ENCODE data around the gene ATF4. TPM values are rescaled to one million over a fixed set of nuclear protein-coding genes. Genes with fewer than 3 reads are reported as not detected.

Gene ATF4
- total RNA-seq, 1 donor from 2014 or later = 363 TPM

DNA sequence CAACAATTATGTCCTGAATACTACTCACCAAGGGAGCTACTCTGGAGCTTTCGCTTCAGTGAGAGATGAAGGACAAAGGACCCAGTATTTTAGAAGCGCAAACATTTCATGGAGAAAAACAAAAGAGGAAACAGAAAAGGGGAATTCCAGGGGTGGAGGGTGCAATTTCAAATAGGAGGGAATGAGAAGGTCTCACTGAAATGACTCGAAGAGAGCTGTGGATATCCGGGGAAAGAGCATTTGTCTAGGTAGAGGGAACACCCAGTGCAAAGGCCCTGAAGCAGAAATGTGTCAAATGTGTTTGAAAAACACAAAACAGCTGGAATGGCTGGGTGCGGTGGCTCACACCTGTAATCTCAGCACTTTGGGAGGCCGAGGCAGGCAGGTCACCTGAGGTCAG, 9.8 kb downstream of the ATF4 start:
- no peaks in the 10 kb centered on the region for H3K27me3 Mint-ChIP-seq
- H3K4me1 Mint-ChIP-seq = peaks cover 76% of the 10 kb centered on the region
- no peaks in the 10 kb centered on the region for H3K9me3 Mint-ChIP-seq
- ChIA-PET CTCF (interaction anchor here (0.7 to 4.8 kb wide), 15 partner anchors 10 to 502 kb away, joined by 3 to 42 read pairs (median 7); partner anchors contain the start of genes ATF4 and RPL3), POLR2A (interaction anchor here (0.6 to 6.6 kb wide), 11 partner anchors 10 to 816 kb away, joined by 3 to 111 read pairs (median 4); partner anchors contain the start of genes ATF4, MIEF1, RPL3 and TAB1)
- H3K36me3 Mint-ChIP-seq (ENCODE audit: low read depth) = peaks cover 53% of the 10 kb centered on the region
- H3K27ac Mint-ChIP-seq = peak overlapping the region; percentile 85
- ATAC-seq (ENCODE audit: low read depth) (no peak), DNase-seq (no peak)
- intact Hi-C loops (cut with micrococcal nuclease) = loop anchor here (5.0 kb wide), 2 partner anchors 658 to 882 kb away; partner anchors contain the start of gene CBX6
- peak overlapping the region; percentile 74 for H3K4me3 Mint-ChIP-seq
- TF ChIP-seq, protein P1, sequence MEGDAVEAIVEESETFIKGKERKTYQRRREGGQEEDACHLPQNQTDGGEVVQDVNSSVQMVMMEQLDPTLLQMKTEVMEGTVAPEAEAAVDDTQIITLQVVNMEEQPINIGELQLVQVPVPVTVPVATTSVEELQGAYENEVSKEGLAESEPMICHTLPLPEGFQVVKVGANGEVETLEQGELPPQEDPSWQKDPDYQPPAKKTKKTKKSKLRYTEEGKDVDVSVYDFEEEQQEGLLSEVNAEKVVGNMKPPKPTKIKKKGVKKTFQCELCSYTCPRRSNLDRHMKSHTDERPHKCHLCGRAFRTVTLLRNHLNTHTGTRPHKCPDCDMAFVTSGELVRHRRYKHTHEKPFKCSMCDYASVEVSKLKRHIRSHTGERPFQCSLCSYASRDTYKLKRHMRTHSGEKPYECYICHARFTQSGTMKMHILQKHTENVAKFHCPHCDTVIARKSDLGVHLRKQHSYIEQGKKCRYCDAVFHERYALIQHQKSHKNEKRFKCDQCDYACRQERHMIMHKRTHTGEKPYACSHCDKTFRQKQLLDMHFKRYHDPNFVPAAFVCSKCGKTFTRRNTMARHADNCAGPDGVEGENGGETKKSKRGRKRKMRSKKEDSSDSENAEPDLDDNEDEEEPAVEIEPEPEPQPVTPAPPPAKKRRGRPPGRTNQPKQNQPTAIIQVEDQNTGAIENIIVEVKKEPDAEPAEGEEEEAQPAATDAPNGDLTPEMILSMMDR (IDR thresholded peaks at IDR 0.05) = no peak

DNA sequence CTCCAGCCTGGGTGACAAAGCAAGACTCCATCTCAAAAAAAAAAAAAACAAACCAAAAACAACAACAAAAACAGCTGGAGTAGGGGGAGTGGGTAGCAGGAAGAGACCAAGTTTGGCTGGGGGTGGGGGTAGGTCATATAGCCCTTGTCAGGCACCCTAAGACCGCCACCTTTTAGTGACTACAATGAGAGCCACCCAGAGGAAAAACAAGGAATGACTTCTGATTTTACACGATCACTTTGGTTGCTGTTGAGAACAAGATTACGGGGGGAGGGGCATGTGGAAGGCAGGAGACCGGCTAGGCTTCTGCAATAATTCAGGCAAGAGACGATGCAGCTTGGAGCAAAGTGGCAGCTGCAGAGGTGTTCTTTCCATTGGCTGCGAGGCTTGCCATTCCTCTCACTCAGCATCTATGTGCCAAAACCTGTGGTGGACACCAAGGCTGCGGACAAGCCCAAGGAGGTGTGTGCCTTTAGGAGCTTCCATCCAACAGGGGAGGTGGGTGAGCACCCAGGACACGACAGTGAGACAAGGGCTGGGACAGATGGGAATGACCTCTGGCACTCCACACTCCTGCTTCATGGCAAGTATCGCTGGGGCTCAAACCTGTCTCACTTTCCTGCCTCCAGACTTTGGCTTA, 10.4 kb downstream of the ATF4 start:
- POLR2A ChIA-PET = interaction anchor here (0.5 to 6.6 kb wide), 13 partner anchors 8 to 555 kb away, joined by 3 to 111 read pairs (median 4); partner anchors contain the start of genes ATF4, MIEF1, RPL3 and TAB1
- intact Hi-C loops (cut with micrococcal nuclease) = loop anchor here (5.0 kb wide), 2 partner anchors 659 to 881 kb away; partner anchors contain the start of gene CBX6
- Mint-ChIP-seq H3K9me3 (no peaks in the 10 kb centered on the region), H3K4me1 (peaks cover 69% of the 10 kb centered on the region), H3K27me3 (no peaks in the 10 kb centered on the region), H3K27ac (peak overlapping the region; percentile 69), H3K36me3 (ENCODE audit: low read depth) (peaks cover 47% of the 10 kb centered on the region), H3K4me3 (peak overlapping the region; percentile 96)
- DNase-seq = no peak
- CTCF ChIA-PET = interaction anchor here (0.7 to 4.8 kb wide), 16 partner anchors 10 to 513 kb away, joined by 3 to 42 read pairs (median 3); partner anchors contain the start of genes ATF4 and RPL3
- TF ChIP-seq, protein P1 (IDR thresholded peaks at IDR 0.05) = no peak
- no peak for ATAC-seq (ENCODE audit: low read depth)

DNA sequence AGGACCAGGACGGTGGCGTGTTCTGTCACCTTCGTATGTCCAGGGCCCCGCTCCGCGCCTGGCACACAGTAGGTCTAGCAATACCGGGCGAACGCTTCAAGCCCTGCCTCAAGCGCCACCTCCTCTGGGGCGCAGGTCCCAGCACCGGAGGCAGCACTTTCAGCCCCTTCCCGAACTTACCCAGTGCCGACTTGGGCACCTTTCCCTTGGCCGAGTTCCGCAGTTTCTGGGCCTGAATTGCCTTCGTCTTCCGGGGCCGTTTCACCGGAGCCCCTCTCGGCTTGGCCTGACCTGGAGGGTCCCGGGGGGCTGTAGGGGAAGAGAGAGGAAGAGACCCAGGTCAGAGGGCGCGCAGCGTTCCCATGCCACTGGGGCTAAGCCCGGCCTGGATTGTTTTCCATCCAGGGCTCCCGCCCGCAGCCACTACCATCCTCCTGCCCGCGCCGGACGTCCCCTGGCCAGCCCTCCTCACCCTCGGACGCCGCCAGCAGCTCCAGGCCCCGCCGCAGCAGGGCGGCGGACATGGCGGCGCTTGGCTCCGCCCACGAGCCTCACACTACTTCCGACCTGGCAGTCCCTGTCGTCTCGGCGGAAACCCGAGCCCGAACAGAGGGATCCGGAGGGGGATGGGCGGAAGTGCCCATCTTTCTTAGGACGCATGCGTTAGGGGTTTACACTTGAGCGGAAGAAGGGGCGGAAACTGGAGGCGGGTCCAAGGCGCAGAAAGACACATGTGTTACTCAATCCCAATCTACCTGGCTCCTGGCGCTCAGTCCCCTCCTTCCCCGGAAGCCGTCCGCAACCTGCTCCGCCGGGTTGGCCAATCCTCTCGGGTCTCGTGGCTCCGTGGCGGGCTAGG, 12.1 kb downstream of the ATF4 start, which contains the start of gene RPS19BP1:
Gene RPS19BP1, minus strand, starts transcription at position 534 of the 859 bp plus-strand sequence. Its CDS starts 10 bp downstream, at position 524.
- TF ChIP-seq, protein P1 (IDR thresholded peaks at IDR 0.05) = no peak
- H3K4me1 Mint-ChIP-seq = peaks cover 56% of the 10 kb centered on the region

DNA sequence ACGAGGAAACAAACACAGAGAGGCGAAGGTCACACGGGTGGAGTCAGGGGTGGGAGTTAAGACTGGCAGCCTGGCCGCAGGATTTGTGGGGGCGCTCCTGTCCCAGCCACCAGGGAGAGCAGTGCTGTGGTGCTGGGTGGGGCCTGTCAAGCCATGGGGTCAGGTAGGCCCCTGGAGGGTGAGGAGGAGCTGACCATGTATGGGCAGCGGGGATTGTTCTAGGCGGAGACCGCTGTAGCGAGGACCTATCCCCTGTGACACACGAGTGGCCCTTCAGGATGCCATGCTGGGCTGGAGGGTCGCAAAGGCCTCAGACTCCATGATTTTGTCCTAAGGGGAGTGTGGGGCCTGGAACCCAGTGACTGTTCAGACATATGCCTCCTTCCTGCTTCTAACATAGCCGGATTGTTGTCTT, 13.7 kb downstream of the ATF4 start:
- Mint-ChIP-seq H3K4me1 (peaks cover 39% of the 10 kb centered on the region), H3K27me3 (no peaks in the 10 kb centered on the region), H3K4me3 (no peak overlapping the region), H3K27ac (no peak overlapping the region), H3K36me3 (ENCODE audit: low read depth) (peaks cover 28% of the 10 kb centered on the region), H3K9me3 (no peaks in the 10 kb centered on the region)
- POLR2A ChIA-PET = interaction anchor here (0.5 to 3.9 kb wide), 4 partner anchors 14 to 1208 kb away, joined by 3 to 25 read pairs (median 8); no protein-coding TSS in a partner anchor
- CTCF ChIA-PET = interaction anchor here (0.9 to 6.9 kb wide), 12 partner anchors 11 to 815 kb away, joined by 3 to 154 read pairs (median 8); partner anchors contain the start of genes ADSL and TAB1
- ATAC-seq (ENCODE audit: low read depth) (no peak), DNase-seq (no peak)
- TF ChIP-seq, protein P1 (IDR thresholded peaks at IDR 0.05) = no peak
- intact Hi-C loops (cut with micrococcal nuclease) = loop anchor here (1.0 to 5.0 kb wide), 5 partner anchors 407 to 878 kb away; partner anchors contain the start of gene CBX6

More for the DNA sequence above, 12.1 kb downstream of the ATF4 start, which contains the start of gene RPS19BP1:
- ChIA-PET POLR2A (interaction anchor here (0.6 to 6.6 kb wide), 12 partner anchors 8 to 1342 kb away, joined by 3 to 111 read pairs (median 4); partner anchors contain the start of genes ATF4, CBX6, RPL3 and TAB1), CTCF (interaction anchor here (0.6 to 6.9 kb wide), 5 partner anchors 18 to 698 kb away, joined by 3 to 154 read pairs (median 3); no protein-coding TSS in a partner anchor)
- Mint-ChIP-seq H3K27ac (peak within 1 kb of the TSS; percentile 94), H3K27me3 (no peaks in the 10 kb centered on the region), H3K9me3 (no peaks in the 10 kb centered on the region), H3K4me3 (peak within 1 kb of the TSS; percentile 96), H3K36me3 (ENCODE audit: low read depth) (peaks cover 40% of the 10 kb centered on the region)
- ATAC-seq (ENCODE audit: low read depth) = peak; percentile 85
- peak; percentile 94 for DNase-seq
- intact Hi-C loops (cut with micrococcal nuclease) = loop anchor here (1.0 to 5.0 kb wide), 9 partner anchors 12 to 880 kb away; partner anchors contain the start of genes ADSL, ATF4, CBX6 and MIEF1

Data from activated B cell treated with CpG ODN at 0.5 μM for 24 hours (primary cell).